CD4-positive, alpha-beta T cell treated with Interleukin-6 at 100 ng/mL for 8 hours (primary cell): ENCODE data around the gene FIBP.
"Not testable (repeated sequence)": the region's sequence is repeated elsewhere in the genome, so short reads cannot be mapped to it uniquely, and the experiment has no call there.

Source experiments
- DNase-seq: peaks from one replicate; pipeline ENCODE4 v3.0.0-alpha.2; 2020; ENCODE audit warnings: mixed read lengths, low spot score

The FIBP gene

DNA sequence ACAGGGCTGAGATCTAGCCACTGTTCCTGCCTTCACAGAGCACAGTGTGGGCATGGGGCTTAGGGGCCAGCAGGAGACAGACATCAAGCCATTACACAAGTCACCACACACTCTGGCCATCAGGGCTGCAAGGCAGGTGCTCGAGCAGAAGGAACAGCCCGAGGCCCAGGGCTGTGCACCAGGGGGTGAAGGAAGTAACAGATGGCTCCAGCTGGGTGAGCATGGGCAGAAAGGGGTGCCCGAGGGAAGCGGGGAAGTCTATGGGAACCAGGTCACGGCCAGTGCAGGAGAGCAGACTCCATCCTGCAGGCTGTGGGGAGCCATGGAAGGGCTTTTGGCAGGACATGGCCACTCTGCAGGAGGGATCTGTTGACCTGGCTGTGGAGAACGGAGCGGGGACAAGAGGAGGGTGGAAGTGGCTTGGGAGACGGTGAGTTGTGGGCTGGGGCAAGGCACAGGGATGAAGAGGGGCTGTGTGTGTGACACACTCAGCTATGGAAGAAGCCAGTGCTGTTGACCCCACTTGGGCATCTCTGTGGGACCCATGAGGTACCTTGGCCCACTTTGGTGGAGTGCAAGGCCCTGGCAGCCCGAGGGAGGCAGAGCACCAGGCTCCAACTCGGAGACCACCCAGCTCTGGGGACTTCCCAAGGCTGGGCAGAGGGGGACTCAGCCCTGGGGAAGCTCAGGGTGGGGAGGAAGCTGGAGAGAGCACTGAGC, 27.0 kb upstream of the FIBP start:
- DNase-seq, result no peak

DNA sequence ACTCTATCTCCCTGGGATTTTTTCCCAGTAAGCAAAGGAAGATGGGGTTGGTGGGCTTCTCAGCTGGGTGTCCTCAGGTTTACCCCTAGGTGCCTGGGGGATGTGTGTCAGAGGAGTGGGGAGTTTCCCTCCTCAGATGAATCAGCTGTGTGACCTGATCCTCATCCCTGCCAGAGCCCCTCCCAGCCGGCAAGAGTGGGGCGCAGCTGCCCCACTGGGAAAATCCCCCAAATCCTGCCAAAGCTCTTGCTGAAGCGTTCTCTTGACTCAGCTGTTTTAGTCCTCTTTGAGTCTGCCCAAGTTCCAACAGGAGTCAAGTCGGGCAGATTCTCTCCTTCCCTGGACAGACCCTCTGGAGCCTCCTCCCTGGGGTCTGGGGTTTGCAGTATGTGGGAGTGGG, 24.6 kb upstream of the FIBP start:
- no peak for DNase-seq

DNA sequence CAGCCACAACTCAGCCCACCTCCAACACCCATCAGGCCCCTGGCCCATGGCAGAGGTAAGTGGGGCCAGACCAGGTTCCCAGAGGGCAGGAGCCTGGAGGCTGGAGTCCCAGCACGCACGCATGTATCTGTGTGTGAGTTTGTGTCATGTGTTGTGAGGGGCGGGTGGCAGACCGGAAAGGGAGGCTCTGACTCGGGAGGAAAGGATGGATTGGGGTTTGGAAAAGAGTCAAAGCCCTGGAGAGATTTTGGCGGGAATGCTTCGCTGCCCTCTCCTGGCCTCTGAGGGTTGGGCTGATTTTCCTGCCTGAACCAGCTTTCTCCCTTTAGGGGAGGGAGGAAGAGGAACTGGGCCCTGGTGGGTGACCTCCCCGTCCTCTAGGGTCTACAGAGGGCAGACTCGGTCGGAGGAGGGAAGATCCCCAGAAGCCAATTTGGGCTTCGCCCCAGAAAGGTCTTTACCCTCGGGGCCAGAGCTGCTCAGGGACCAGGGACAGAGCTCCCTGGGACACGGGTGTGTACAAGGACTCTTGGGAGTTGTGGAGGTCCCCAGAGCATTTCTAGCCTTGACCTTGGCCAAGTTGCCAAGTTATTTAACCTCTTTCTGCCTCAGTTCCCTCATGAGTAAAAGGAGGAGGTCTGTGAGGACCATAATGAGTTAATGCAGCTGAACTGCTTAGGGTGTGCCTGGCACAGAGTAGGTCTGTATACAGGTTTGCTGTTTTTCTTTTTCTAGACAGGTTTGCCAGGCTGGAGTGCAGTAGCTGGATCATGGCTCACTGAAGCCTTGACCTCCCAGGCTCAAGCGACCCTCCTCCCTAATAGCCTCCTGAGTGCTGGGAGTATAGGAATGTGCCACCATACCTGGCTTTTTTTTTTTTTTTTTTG, 23.7 kb upstream of the FIBP start:
- DNase-seq, result no peak

DNA sequence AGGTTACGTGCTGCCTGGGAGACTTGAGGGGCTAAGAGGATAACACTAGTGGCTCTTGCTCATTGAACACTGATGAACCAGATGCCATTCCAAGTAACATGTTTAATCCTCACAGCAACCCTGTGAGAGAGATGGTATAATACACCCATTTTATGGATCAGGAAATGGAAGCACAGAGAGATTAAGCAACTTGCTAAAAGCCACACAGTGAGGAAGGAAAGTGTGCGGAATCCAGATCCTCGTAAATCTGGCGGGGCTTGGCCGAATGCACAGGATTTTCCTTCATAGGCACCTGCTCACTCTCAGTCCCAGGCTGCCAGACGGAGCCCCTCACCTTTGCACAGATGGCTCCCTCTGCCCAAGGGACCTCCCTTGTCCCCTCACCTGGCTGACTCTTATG, 19.6 kb upstream of the FIBP start:
- DNase-seq, result no peak

DNA sequence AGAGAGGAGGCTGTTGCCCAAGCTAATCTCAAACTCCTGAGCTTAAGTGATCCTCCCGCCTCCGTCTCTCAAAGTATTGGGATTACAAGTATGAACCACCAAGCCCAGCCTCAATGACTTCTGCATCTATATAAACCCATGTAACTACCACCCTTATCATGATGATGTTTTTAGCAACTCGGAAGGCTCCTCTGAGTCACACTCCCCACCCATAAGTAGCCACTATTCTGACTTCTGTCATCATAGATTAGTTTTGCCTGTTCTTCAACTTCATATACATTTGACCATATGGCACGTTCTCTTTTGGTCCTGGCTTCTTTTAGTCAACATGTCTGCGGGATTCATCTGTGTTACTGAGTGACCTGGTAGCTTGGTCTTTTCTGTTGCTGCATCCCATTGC, 18.3 kb upstream of the FIBP start:
- no peak for DNase-seq

DNA sequence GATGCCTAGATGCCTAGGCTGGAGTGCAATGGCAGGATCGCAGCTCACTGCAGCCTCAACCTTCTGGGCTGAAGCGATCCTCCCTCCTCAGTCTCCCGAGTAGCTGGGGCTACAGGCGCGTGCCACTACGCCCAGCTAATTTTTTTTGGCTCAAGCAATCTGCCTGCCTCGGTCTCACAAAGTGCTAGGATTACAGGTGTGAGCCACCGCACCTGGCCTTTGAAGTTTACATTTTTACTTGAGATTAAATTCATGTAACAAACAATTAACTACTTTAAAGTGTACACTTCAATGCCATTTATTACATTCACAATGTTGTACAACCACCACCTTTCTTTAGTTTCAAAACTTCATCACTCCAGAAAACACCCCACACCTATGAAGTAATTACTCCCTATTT, 15.4 kb upstream of the FIBP start:
- no peak for DNase-seq

DNA sequence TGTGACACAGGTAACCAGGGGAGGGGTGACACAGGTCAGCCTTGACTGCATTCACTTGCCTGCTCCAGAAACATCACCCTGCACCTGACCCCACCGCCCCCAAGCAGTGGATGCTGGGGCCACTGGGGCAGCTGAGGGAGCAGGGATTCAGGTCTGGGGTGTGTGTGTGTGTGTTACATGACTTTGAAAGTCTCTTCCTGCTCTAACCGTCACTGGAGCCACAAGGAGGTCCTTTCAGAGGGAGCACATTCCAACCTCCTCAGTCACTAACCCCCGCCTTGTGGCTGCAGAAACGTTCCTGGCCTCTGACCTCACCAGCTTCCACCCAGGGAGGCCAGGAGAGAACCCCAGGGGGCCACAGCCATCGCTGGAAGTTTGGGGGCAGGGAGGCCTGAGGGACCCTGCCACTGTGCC, 14.8 kb upstream of the FIBP start:
- no peak for DNase-seq

DNA sequence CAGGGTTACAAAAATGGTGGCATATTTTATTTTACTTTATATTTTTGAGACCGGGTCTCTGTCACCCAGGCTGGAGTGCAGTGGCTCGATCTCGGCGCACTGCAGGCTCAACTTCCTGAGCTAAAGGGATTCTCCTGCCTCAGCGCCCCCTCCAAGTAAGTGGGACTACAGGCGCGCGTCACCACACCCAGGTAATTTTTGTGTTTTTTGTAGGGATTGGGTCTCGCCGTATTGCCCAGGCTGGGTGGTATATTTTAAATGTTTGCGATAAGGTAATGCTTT, 12.6 kb upstream of the FIBP start:
- no peak for DNase-seq

DNA sequence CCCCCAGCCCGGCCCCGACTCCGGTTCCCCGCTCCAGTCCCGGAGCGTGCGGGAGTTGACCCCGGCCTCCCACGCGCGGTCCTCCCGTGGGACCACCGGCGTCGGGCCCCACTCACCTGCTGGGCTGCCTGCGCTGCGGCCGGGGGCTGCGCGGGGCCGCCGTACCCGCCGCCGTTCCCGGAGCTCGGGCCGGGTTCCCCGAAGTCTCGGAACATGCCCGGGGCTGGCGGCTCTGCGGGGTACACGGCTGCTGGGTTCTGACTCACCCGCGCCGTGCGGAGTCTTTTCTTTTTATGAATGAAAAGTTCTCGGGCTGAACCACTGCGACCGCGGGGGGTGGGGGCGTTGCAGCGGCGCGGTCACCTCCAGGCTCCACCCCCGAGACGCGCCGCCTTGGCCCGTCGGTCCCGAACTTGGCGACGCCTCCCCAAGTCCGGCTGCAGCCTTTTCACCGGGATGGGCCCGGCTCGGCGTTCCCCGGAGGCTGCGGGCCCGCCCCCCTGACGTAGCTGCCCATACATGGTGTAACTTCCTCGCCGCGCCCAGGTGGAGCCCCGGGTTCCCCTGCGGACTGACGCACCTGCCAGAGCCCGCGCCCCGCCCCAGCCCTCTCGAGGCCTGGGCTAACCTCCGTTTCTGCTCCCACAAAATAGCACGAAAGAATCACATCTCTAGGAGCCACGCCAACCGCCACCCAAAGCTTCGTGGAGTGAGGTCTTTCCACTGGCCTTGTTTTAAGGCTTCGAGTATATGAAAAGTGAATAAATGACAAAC, 12.0 kb upstream of the FIBP start, which contains the start of gene FOSL1:
FOSL1 (minus strand) TSS at position 264 of the 774 bp plus-strand sequence; CDS start at position 215, 49 bp downstream.
- peak; percentile 91 for DNase-seq

DNA sequence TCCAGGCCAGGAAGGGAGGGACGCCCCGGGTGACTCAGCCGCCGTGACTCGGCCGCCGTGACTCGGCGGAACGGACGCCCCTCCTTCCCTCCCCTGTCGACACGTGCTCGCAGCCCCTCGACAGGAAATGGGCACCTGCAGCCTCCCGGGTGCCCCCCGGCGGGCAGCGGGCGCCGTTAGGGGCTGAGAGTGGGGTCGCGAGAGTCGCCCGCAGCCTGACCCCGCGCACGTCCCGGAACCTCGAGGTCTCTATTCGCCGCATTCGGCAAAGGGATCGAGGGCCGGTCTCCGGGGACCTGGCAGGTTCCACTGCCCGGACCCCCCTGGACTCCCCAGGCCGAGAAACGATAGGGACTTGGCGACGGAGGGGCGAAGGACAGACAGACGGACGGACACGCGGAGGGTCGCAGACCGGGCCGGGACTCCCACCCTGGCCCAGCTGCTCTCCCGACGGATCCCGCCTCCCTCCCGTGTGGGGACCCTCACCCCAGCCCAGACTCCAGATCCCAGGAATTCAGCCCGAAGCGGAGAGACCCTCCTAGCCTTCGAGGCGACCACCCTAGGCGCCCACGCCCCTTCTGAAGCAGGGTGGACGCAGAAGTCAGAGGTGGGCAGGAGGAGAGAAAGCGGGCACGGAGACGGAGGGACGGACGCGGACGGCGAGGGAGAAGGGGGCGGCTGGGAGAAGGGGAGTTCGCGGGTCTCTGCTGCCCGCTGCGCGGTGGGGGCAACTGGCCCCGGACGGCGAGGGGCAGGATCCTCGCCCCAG, 11.3 kb upstream of the FIBP start:
- no peak for DNase-seq

DNA sequence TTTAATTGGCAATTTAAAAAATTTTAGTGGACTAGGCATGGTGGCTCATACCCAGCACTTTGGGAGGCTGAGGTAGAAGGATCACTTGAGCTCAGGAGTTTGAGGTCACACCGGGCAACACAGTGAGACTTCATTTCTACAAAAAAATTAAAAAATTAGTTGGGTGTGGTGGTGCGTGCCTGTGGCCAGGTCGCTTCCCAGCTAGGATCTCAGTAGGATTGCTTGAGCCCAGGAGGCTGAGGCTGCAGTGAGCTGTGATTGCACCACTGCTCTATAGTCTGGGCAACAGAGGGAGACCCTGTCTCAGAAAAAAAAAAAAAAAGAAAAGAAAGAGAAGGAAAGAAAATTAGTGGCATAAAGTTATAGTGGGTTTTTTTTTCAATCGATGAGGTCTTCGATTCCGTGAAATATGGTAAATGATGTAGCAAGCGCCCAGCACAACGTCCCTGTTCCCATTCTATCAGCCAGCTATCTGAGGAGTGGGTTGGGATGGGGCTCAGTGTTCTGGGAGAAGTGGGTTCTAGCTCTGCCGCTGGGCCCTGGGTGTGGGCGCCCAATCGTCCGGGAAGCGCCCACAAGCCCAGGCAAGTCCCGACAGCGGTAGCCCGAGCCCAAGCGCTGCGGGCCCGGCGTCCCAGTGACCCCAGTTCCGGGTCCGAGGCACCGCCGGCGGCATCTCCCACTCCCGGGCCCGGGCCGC, 10.5 kb upstream of the FIBP start:
- no peak for DNase-seq

DNA sequence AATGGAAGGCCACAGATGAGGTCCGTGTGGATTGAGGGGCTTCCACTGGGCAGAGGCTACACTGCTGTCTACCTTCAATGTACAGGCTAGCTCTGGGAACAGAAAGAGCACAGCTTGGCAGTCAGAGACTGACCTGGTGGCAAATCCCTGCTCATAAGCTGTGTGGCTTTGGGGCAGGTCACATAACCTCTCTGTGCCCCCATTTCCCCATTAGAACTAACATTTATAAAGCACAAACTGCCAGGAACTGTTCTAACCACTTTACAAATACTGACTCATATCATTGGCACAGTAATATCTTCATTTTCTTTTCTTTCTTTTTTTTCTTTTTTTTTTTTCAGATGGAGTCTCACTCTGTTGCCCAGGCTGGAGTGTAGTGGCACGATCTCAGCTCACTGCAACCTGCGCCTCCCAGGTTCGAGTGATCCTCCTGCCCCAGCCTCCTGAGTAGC, 8.8 kb upstream of the FIBP start:
- no peak for DNase-seq

DNA sequence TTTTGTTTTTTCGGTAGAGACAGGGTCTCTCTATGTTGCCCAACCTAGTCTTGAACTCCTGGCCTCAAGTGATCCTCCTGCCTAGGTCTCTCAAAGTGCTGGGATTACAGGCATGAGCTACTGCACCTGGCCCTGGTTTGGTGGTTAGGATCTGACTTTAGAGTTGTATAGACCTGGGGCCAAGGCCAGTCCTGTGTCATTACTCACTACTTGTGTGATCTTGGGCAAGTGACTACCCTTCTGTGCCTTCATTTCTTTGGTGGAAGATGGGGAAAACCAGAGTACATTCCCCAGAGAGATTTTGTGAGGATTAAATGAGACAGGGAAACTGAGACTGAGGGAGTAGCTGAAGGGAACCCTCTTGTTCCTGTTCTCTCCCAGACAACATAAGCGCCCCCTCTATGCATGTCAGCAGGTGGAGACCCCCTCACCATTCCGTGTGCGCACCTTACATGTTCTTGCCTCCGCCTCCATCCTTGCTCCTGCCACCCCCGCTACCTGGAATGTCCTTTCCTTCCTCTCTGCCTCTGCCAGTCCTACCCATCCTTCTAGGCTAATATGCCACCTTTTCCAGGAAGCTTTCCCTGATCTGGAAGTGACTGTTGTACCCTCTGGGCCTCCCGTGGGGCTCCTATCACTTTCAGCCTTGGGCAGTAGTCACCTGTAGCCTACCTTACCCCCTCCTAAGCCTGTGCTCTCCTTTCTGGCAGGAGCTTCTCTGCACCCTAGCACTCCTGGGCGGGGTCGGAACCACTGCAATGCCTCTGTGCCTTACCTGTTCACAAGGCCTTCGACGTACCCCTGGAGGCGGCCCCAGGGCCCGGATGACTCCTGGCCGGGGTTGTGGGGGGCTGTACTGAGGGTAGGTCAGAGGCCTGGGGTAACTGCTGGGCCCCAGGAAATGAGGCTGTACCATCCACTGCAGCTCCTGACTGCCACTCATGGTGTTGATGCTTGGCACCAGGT, 8.0 kb upstream of the FIBP start:
- DNase-seq, result no peak

DNA sequence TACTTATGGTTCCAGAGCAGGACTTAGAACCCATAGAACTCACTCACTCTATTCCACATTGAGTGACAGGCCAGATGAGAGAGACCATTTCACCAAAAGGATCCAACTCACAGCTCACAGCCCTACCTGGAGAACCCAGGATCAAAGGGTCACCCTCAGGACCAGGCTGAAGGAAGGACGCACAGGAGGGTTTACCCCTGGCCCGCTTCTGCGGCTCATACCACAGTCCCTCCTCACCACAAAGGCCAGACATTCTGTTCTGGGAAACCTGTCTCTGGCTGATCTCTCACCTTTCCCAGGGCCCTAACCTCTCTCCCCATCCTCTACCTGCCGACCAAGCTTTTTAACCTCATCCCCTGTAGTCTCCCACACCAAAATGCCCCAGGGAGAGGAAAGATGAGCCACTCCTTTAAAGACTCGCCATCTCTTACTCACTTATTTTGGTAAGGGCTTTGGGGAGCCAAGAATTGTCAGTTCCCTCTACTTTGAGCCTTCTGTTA, 7.3 kb upstream of the FIBP start:
- no peak for DNase-seq

DNA sequence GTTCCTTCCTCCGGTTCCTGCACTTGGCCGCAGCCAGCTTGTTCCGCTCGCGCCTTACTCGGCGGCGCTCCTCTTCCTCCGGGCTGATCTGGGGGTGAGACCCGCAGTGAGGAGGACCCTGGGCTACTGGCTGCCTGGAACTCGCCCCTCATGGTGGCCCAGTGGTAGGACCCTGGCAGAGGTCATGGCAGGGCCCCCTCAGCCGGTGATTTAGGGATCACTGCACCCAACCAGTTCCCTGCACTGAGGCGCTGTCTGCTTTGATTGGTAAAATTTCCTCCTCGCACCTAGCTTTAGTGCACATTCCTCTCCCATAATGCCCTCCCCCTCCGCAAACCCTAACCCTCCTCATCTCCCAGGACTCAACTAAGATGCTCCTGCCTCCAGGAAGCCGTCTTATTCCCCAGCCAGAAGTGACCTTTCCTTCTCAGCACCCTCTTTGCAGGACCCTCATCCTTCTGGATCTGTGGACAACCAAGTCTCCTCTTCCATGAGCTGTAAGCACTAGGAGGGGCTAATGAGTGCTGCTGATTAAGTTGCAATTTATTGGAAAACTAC, 5.8 kb upstream of the FIBP start:
- peak; percentile 27 for DNase-seq

DNA sequence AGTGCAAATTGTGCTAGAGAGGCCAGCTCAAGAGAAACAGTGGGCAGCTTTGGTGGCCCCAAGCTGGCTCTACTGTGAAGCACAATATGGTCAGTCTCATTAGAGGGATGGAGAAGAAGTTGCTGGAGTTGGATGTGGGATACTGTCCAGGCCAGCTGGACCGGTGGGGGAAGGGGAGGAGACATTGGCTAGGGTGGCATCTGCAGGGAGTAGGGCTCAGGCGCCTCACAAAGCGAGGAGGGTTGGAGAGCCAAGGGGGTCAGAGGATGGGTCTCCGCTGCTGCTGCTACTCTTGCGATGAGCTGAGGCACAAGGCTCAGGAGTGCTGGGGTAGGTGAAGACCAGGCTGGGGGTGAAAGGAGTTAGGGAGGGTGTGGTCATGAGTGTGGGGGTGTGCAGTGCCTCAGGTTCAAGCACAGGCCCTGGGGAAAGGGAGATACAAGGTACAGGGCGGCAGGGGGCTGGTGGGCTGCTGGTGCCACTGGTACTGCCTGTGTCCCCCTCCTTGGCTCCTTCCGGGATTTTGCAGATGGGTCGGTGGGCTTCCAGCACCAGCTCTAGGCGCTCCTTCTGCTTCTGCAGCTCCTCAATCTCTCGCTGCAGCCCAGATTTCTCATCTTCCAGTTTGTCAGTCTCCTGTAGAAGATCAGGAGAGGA, 4.5 kb upstream of the FIBP start:
- no peak for DNase-seq

DNA sequence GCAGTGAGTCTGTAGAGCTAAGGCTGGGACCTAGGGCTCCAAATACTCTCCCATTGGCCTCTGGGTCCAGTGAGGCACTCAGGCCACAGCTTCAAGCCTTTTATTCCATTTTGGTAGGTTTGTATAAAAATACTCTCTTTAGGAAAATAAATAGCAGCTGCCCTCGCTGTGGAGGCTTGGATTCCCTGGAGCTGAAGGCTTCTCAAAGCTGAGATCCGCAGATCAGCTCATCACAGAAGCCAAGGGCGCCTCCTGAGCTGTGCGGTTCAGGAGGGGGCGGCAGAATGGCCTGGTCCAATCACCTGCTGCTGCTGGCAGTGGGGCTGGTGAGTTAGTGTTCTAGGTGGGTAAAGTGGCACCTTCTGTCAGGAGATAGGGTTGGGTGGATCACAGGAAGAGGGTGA, 3.9 kb upstream of the FIBP start:
- DNase-seq, result not testable (repeated sequence)

DNA sequence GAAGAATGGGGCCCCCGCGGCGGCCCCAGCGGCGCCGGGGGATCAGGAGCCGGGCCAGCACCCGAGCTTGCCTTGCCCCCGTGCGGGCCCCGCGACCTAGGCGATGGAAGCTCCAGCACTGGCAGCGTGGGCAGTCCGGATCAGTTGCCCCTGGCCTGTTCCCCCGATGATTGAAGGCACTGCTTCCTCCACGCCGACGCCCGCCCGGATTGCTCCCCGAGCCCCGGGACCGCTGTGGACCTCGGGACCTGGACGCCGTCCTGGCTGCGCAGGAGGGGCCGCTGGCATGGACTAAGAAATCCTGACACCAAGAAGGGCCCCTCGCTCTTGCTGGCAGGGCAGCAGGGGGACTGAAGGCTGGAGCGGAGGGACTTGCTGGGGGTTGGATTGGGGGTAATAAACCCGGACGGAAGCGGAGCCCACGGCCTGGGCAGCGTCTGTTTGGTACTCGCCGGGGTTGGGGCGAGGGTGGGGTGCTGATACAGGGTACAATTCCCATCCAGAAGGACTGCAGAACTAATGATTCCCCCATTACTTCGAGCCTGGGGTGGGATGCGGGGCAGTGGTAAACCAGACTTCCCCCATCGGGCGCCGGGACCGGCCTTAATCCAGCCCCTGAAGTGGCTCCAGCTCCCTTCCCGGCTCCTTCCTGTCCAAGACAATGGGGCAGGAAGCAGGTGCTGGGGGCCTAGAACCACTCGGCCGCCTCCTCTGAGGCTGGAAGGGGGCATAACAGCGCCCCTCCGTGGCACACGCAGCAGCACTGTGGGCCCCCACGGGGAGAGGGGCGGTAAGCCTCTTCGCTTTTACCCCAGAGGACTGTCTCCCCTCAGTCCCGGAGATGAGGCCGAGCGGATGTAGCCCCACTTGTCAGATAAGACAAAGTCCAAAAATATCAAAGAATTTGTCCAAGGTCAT, 3.2 kb upstream of the FIBP start:
- no peak for DNase-seq
